Motor neuron (in vitro differentiated cells): ENCODE results near the gene SFXN2. TPM values are rescaled to one million over a fixed set of nuclear protein-coding genes. Genes with fewer than 3 reads are reported as not detected.
"Not testable (repeated sequence)": the region's sequence is repeated elsewhere in the genome, so short reads cannot be mapped to it uniquely, and the experiment has no call there.

Source experiments
- ATAC-seq, 8 experiments: fragments of 200-7000 bp; cut with Tn5 transposase; replicated peaks in 6 of 8; 2 replicates each; pipeline ENCODE4 v1.8.0; 2021; ENCODE audit warnings: mild to moderate bottlenecking in 8 of 8, moderate library complexity in 8 of 8
- H3K27ac ChIP-seq, 2 donors: fragments of 250-450 bp; sonication (Bioruptor Pico); 2 replicates each; pipeline ENCODE4 v1.9.0; 2021; ENCODE audit warnings: antibody characterized with exemption in 2 of 2, mild to moderate bottlenecking in 2 of 2, moderate library complexity in 1 of 2
- H3K4me1 ChIP-seq, 2 donors: fragments of 250-450 bp; sonication (Bioruptor Pico); replicated peaks in 1 of 2; 2 replicates each; pipeline ENCODE4 v1.6.1; 2021; ENCODE audit warnings: antibody characterized with exemption in 2 of 2, mild to moderate bottlenecking in 2 of 2, moderate library complexity in 1 of 2
- H3K4me3 ChIP-seq, 5 donors: fragments of 250-450 bp; sonication (Bioruptor Pico); 2 replicates each; pipeline ENCODE4 v1.9.0; 2021; ENCODE audit warnings: antibody characterized with exemption in 5 of 5, mild to moderate bottlenecking in 5 of 5, moderate library complexity in 4 of 5
- WGBS, 10 experiments: fragments of 450-650 bp; shearing (Covaris generic); methylation state at CpG; one replicate each; pipeline ENCODE4 v1.0.0; 2022; 5-methylcytosine and 5-hydroxymethylcytosine counted together
- in situ Hi-C, 9 experiments: fragments of 400-800 bp; cut with MboI; loops; one replicate each; pipeline ENCODE4 v1.15.0; 2021; ENCODE audit warnings: low sequenced_read_pairs in 9 of 9, low pct_unique_long_range_greater_than_20kb in 2 of 9; ENCODE audit not compliant: unreplicated experiment in 9 of 9
- total RNA-seq, 8 experiments: library from RNA; unstranded; fragments of 300-600 nt; gene quantifications; 2 replicates each; pipeline versions ENCODE4 v1.2.3 to v1.2.4, GENCODE V29; 2022

The SFXN2 gene
- total RNA-seq, 8 experiments from 2014 or later = 1.2 to 21.5 (median 4.9) TPM

- no peak overlapping the region for H3K27ac ChIP-seq
- peaks cover 0 to 11% of the 10 kb centered on the region in 2 donors for H3K4me1 ChIP-seq
- WGBS, 10 experiments = 80 to 98% (median 89%) methylated on average over 1 to 5 of the region's 5 CpGs; no CpG with 5 or more reads in 3 of the 10 experiments
- ATAC-seq = no peak
- in situ Hi-C loops = loop anchor here in 4 of 9 experiments (25.0 kb wide), 3 partner anchors 156 to 331 kb away; partner anchors contain the start of gene CNNM2 (in 3 of the 4)
- H3K4me3 ChIP-seq = no peak overlapping the region
Observed at GRCh38 chr10:102731222-102731800, 16.9 kb downstream of the SFXN2 start.

GRCh38 chr10:102732661-102733060 lies 18.2 kb downstream of the SFXN2 start:
- no peak overlapping the region for H3K4me3 ChIP-seq
- WGBS, 10 experiments = 0% methylated on average over 1 of the region's 1 CpG; no CpG with 5 or more reads in 9 of the 10 experiments
- peaks cover 0 to 11% of the 10 kb centered on the region in 2 donors for H3K4me1 ChIP-seq
- in situ Hi-C loops = loop anchor here in 4 of 9 experiments (25.0 kb wide), 3 partner anchors 155 to 330 kb away; partner anchors contain the start of gene CNNM2 (in 3 of the 4)
- no peak overlapping the region for H3K27ac ChIP-seq
- ATAC-seq = no peak

GRCh38 chr10:102735065-102735562 lies 20.7 kb downstream of the SFXN2 start:
- Histone ChIP-seq H3K4me1 (no peaks in the 10 kb centered on the region), H3K4me3 (no peak overlapping the region), H3K27ac (no peak overlapping the region)
- 40% methylated on average over 2 of the region's 9 CpGs; no CpG with 5 or more reads in 9 of the 10 experiments for WGBS, 10 experiments
- in situ Hi-C loops = loop anchor here in 4 of 9 experiments (25.0 kb wide), 3 partner anchors 152 to 327 kb away; partner anchors contain the start of gene CNNM2 (in 3 of the 4)
- ATAC-seq = peak in 5 of 8 experiments; percentile 4 to 44 (median 18)

- ATAC-seq = no peak
- Histone ChIP-seq H3K4me1 (peaks cover 0 to 5% of the 10 kb centered on the region in 2 donors), H3K27ac (no peak overlapping the region), H3K4me3 (no peak overlapping the region)
- in situ Hi-C loops = loop anchor here in 4 of 9 experiments (25.0 kb wide), 3 partner anchors 149 to 324 kb away; partner anchors contain the start of gene CNNM2 (in 3 of the 4)
Observed at GRCh38 chr10:102738692-102739121, 24.3 kb downstream of the SFXN2 start.

GRCh38 chr10:102740229-102740628 lies 25.8 kb downstream of the SFXN2 start:
- 40 to 100% (median 84%) methylated on average over 1 to 2 of the region's 2 CpGs; no CpG with 5 or more reads in 4 of the 10 experiments for WGBS, 10 experiments
- no peak overlapping the region for H3K27ac ChIP-seq
- in situ Hi-C loops = loop anchor here in 4 of 9 experiments (25.0 kb wide), 3 partner anchors 147 to 322 kb away; partner anchors contain the start of gene CNNM2 (in 3 of the 4)
- peaks cover 0 to 8% of the 10 kb centered on the region in 2 donors for H3K4me1 ChIP-seq
- no peak for ATAC-seq
- no peak overlapping the region for H3K4me3 ChIP-seq

- in situ Hi-C loops = loop anchor here in 4 of 9 experiments (25.0 kb wide), 3 partner anchors 146 to 321 kb away; partner anchors contain the start of gene CNNM2 (in 3 of the 4)
- Histone ChIP-seq H3K4me1 (peaks cover 0 to 8% of the 10 kb centered on the region in 2 donors), H3K4me3 (no peak overlapping the region), H3K27ac (no peak overlapping the region)
- WGBS, 10 experiments = 40 to 100% (median 100%) methylated on average over 1 to 2 of the region's 2 CpGs; no CpG with 5 or more reads in 3 of the 10 experiments
- no peak for ATAC-seq
Observed at GRCh38 chr10:102741726-102742237, 27.3 kb downstream of the SFXN2 start.

- in situ Hi-C loops = loop anchor here in 4 of 9 experiments (25.0 kb wide), 3 partner anchors 145 to 320 kb away; partner anchors contain the start of gene CNNM2 (in 3 of the 4)
- ATAC-seq = not testable (repeated sequence)
Observed at GRCh38 chr10:102742313-102742712, 27.9 kb downstream of the SFXN2 start.

GRCh38 chr10:102743078-102743587 lies 28.7 kb downstream of the SFXN2 start:
- Histone ChIP-seq H3K4me1 (peaks cover 0 to 8% of the 10 kb centered on the region in 2 donors), H3K4me3 (peak overlapping the region; percentile 6 to 69 (median 10)), H3K27ac (no peak overlapping the region)
- 0 to 94% (median 33%) methylated on average over 1 to 7 of the region's 7 CpGs; no CpG with 5 or more reads in 1 of the 10 experiments for WGBS, 10 experiments
- in situ Hi-C loops = loop anchor here in 4 of 9 experiments (25.0 kb wide), 3 partner anchors 144 to 319 kb away; partner anchors contain the start of gene CNNM2 (in 3 of the 4)
- ATAC-seq = peak in 1 of 8 experiments; percentile 1

More at GRCh38 chr10:102742313-102742712, 27.9 kb downstream of the SFXN2 start:
- H3K27ac ChIP-seq, H3K4me3 ChIP-seq, H3K4me1 ChIP-seq: not testable (repeated sequence)
- 83 to 100% (median 100%) methylated on average over 1 to 5 of the region's 5 CpGs; no CpG with 5 or more reads in 2 of the 10 experiments for WGBS, 10 experiments

- peak within 1 kb of the TSS; percentile 18 to 46 for H3K27ac ChIP-seq
- WGBS, 10 experiments = 0 to 2% (median 0%) methylated on average over 1 to 11 of the region's 37 CpGs; no CpG with 5 or more reads in 1 of the 10 experiments
Observed at GRCh38 chr10:102743588-102744373, 29.3 kb downstream of the SFXN2 start, which contains the start of gene WBP1L. Gene WBP1L, plus strand, starts transcription at chr10:102743948. Its CDS starts 106 bp downstream, at chr10:102744054.

GRCh38 chr10:102744374-102745051 lies 30.1 kb downstream of the SFXN2 start:
- peak; percentile 4 to 17 (median 10) for ATAC-seq
- WGBS, 10 experiments = 0 to 40% (median 12%) methylated on average over 1 to 7 of the region's 9 CpGs; no CpG with 5 or more reads in 1 of the 10 experiments
- H3K27ac ChIP-seq = peak overlapping the region; percentile 18 to 46
- peaks cover 0 to 8% of the 10 kb centered on the region in 2 donors for H3K4me1 ChIP-seq
- H3K4me3 ChIP-seq = peak overlapping the region; percentile 69 to 79 (median 69)
- in situ Hi-C loops = loop anchor here in 4 of 9 experiments (25.0 kb wide), 3 partner anchors 143 to 318 kb away; partner anchors contain the start of gene CNNM2 (in 3 of the 4)

More at GRCh38 chr10:102743588-102744373, 29.3 kb downstream of the SFXN2 start, which contains the start of gene WBP1L:
- Histone ChIP-seq H3K4me1 (peaks cover 0 to 8% of the 10 kb centered on the region in 2 donors), H3K4me3 (peak within 1 kb of the TSS; percentile 69 to 79 (median 69))
- in situ Hi-C loops = loop anchor here in 4 of 9 experiments (25.0 kb wide), 3 partner anchors 144 to 319 kb away; partner anchors contain the start of gene CNNM2 (in 3 of the 4)
- peak; percentile 93 to 98 (median 96) for ATAC-seq

GRCh38 chr10:102745157-102745556 lies 30.7 kb downstream of the SFXN2 start:
- peak overlapping the region in 2 of 5 donors; percentile 69 for H3K4me3 ChIP-seq
- in situ Hi-C loops = loop anchor here in 4 of 9 experiments (25.0 kb wide), 3 partner anchors 142 to 317 kb away; partner anchors contain the start of gene CNNM2 (in 3 of the 4)
- ATAC-seq = no peak
- 0 to 100% (median 76%) methylated on average over 1 to 4 of the region's 4 CpGs; no CpG with 5 or more reads in 1 of the 10 experiments for WGBS, 10 experiments
- no peak overlapping the region for H3K27ac ChIP-seq
- H3K4me1 ChIP-seq = peaks cover 0 to 8% of the 10 kb centered on the region in 2 donors
